IPS-18a (cell line): Measurements from ENCODE around the gene HOXB7.

Source experiments
- H3K27ac ChIP-seq: one replicate; pipeline ENCODE4 v1.5.1; 2013; ENCODE audit warnings: low read length
- H3K27me3 ChIP-seq: one replicate; pipeline ENCODE4 v1.6.1; 2013; ENCODE audit warnings: mild to moderate bottlenecking, low read length; ENCODE audit not compliant: control insufficient read depth, insufficient read depth
- H3K36me3 ChIP-seq: one replicate; pipeline ENCODE4 v1.6.1; 2013; ENCODE audit warnings: low read depth, low read length; ENCODE audit not compliant: control insufficient read depth
- H3K4me1 ChIP-seq: one replicate; pipeline ENCODE4 v1.6.1; 2013; ENCODE audit warnings: low read depth, low read length; ENCODE audit not compliant: control insufficient read depth
- H3K4me3 ChIP-seq: one replicate; pipeline ENCODE4 v1.5.1; 2013; ENCODE audit warnings: low read length
- H3K9ac ChIP-seq: one replicate; pipeline ENCODE4 v1.6.1; 2013; ENCODE audit warnings: mild to moderate bottlenecking, low read length, moderate library complexity
- H3K9me3 ChIP-seq: one replicate; pipeline ENCODE4 v1.6.1; 2013; ENCODE audit warnings: low read depth, low read length; ENCODE audit not compliant: control insufficient read depth

HOXB7 gene

DNA sequence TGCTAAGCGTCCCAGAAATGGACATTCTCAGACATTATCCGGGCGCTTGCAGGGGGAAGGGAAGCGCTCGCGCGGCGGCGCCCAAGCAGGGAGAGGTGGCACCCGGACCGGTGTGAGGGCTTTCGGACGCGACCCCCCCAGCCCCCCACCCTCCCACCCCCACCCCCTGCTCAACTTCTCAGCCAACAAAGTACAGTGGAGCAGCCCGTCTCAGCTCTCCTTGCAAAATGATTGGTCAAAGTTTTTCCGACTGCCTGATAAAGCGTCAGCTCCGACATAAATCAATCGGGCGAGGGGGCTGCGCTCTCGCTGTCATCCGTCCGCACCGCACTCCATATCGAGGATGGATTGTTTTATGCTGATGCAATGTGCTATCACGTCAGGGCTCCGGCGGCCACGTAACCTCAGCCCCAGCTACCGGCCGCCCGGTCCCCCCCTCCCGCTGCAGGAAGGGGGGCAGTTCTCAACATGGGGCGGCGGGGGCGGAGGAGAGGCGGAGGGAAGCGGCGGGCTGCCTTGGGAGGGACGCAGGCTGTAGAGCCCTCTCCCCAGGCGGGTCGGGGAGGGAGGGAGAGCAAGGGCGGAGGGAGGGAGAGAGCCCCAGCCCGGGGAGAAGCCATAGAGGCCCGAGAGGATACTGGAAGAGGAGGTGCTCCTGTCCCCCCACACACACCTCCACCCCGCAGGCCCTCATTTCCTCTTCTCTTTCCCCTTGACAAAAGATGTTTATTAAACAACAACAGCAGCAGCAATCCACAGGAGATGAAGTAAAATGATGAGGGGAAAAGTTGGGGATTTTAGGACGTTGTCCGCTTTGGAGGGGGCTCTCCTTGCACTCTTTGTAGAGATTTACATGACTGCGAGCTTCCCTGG lies 15.7 kb upstream of the HOXB7 start, which contains the start of gene HOXB9:
Gene HOXB9, minus strand, starts transcription at position 114 of the 873 bp plus-strand sequence. Its CDS starts 89 bp downstream, at position 25.
- Histone ChIP-seq H3K9ac (no peak within 1 kb of the TSS), H3K27ac (no peak within 1 kb of the TSS), H3K4me3 (peak within 1 kb of the TSS; percentile 16), H3K27me3 (peaks cover 100% of the 10 kb centered on the region), H3K36me3 (no peaks in the 10 kb centered on the region), H3K4me1 (no peaks in the 10 kb centered on the region), H3K9me3 (no peaks in the 10 kb centered on the region)

DNA sequence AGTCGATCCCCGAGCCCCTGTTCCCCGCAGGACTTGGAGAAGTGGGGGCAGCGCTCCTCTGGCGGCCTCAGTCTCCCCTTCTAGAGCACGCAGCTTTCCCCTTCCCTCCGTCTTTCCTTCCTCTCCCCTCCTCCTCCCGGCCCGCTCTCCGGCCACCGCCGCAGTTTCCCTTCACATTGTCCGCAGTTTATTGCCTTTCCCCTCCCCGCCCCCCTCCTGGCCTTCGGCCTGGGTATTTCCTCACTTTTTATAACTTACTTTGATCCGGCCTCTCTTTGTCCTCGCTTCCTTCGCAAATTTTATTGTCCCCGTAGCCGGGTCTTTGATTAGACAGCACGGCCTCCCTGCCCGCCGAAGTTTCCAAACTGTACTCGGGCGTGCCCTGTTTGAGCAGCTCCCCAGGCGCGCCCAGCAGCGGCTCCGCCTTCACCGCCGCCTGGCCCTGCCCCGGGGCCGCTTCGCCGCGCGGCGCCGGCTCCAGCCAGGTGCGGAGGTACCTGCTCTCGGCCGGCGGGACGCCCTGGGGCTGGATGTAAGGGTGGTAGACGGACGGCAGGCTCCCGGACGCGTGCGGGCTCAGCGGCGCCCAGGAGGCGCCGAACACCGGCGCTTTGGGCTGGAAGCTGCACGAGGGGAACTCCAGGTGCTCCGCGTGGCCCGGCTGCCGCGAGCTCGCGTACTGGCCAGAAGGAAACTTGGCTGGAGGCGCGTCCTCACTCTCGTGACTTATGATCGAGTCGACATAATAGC lies 14.9 kb upstream of the HOXB7 start:
- Histone ChIP-seq H3K36me3 (no peaks in the 10 kb centered on the region), H3K4me3 (peak overlapping the region; percentile 16), H3K9me3 (no peaks in the 10 kb centered on the region), H3K27me3 (peaks cover 100% of the 10 kb centered on the region), H3K4me1 (no peaks in the 10 kb centered on the region), H3K27ac (no peak overlapping the region), H3K9ac (no peak overlapping the region)

DNA sequence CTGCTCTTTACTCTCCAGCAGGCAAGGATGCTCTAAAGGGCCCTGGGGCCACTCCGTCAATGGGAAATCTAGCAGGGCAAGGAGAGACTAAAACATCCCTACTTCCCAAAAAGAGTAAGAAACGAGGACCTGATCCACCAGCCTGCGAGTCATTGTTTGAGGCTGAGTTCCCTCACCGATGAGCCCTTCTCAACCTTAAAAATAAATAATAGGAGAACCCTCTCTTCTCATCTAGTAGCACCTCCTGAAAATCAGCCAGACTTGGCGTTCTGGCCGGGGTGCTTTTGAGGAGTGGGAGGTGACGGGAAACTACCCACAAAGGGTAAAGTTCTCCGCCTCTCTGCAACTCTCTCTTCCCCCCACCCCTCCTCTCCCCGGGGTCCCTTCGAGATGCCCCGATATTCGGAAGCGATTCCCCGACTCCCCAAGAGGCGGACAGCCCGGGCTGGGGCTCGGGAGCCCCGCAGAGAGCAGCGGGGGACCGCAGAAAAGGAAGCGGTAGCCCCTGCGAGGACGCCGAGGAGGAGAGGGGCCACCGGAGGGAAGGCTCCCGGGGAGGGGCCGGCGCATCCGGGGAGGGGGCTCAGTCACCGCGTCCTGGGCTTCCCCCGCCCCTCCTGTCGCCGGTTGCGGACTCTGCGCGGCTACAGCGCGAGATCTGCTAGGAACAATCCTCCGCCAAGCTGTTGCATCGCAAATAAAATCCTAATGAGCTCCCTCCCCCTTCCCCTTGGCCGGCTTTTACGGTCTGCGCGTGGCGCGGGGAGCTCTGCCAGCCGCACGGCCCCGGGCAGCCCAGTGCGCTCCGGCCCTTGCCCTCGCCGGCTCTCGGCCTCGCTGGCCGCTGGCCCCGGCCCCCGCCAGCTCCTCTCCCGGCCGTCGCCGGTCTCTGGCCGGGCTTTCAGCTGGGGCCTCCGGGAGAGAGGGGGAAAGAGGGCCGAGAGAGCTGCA lies 14.0 kb upstream of the HOXB7 start:
- Histone ChIP-seq H3K27me3 (peaks cover 100% of the 10 kb centered on the region), H3K36me3 (no peaks in the 10 kb centered on the region), H3K4me3 (peak overlapping the region; percentile 16), H3K9ac (no peak overlapping the region), H3K27ac (no peak overlapping the region), H3K9me3 (no peaks in the 10 kb centered on the region), H3K4me1 (no peaks in the 10 kb centered on the region)

DNA sequence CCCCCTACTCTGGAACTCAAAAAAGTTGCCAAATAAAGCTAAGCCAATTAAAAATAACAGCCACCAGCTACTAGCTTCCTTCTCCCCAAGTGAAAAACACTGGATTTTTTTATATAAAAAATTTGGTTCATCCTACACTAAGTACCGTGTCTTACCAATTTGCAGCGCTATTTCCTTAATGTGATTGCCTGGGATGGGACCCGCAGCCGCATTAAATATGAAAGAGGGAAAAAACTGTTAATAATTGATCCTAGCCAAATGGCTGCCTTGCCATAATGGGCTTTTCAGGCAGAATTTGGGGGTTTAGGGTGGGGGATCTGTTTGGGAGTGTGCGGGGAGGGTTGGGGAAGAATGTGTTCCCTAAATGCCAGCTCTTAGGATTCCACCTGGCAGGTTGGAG lies 13.3 kb upstream of the HOXB7 start:
- H3K9ac ChIP-seq, result no peak overlapping the region
- H3K27me3 ChIP-seq, result peaks cover 100% of the 10 kb centered on the region
- H3K4me1 ChIP-seq, result no peaks in the 10 kb centered on the region
- no peaks in the 10 kb centered on the region for H3K36me3 ChIP-seq
- no peaks in the 10 kb centered on the region for H3K9me3 ChIP-seq
- no peak overlapping the region for H3K4me3 ChIP-seq
- no peak overlapping the region for H3K27ac ChIP-seq

DNA sequence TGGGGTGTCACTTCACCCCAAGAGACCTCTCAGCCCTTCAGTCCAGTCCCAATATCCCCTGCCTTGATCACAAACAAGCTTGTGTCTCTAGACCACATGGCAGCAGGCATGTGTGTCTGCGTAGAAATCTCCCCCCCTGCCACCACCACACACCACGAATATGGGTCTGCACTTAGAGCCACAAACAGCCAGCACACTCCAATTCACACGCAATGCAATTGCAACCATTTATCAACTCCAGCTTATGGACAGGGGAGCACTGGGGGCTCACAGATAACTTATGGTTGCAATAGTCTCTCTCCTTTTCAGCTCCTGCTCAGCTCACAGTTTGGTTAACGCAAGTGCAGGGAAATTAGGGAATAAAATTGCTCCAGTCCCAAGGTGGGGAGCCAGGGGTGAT lies 12.8 kb upstream of the HOXB7 start:
- H3K4me3 ChIP-seq, result no peak overlapping the region
- no peaks in the 10 kb centered on the region for H3K36me3 ChIP-seq
- H3K27me3 ChIP-seq, result peaks cover 100% of the 10 kb centered on the region
- H3K27ac ChIP-seq, result no peak overlapping the region
- H3K9ac ChIP-seq, result no peak overlapping the region
- H3K9me3 ChIP-seq, result no peaks in the 10 kb centered on the region
- H3K4me1 ChIP-seq, result no peaks in the 10 kb centered on the region

DNA sequence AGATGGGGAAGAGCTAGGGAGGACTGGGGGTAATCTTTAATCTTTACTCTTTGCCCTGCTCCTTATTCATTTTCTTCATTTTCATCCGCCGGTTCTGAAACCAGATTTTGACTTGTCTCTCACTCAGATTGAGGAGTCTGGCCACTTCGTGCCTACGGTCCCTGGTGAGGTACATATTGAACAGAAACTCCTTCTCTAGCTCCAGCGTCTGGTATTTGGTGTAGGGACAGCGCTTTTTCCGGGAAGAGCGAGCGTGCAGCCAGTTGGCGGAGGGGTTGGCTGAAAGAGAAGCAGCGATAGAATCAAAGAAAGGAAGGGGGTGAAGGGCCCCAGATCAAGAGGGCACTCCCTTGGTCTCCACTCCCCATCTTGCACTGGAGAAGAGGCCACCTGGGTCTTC lies 12.0 kb upstream of the HOXB7 start:
- no peaks in the 10 kb centered on the region for H3K9me3 ChIP-seq
- no peaks in the 10 kb centered on the region for H3K36me3 ChIP-seq
- H3K4me3 ChIP-seq, result no peak overlapping the region
- H3K27ac ChIP-seq, result no peak overlapping the region
- no peaks in the 10 kb centered on the region for H3K4me1 ChIP-seq
- no peak overlapping the region for H3K9ac ChIP-seq
- H3K27me3 ChIP-seq, result peaks cover 100% of the 10 kb centered on the region

DNA sequence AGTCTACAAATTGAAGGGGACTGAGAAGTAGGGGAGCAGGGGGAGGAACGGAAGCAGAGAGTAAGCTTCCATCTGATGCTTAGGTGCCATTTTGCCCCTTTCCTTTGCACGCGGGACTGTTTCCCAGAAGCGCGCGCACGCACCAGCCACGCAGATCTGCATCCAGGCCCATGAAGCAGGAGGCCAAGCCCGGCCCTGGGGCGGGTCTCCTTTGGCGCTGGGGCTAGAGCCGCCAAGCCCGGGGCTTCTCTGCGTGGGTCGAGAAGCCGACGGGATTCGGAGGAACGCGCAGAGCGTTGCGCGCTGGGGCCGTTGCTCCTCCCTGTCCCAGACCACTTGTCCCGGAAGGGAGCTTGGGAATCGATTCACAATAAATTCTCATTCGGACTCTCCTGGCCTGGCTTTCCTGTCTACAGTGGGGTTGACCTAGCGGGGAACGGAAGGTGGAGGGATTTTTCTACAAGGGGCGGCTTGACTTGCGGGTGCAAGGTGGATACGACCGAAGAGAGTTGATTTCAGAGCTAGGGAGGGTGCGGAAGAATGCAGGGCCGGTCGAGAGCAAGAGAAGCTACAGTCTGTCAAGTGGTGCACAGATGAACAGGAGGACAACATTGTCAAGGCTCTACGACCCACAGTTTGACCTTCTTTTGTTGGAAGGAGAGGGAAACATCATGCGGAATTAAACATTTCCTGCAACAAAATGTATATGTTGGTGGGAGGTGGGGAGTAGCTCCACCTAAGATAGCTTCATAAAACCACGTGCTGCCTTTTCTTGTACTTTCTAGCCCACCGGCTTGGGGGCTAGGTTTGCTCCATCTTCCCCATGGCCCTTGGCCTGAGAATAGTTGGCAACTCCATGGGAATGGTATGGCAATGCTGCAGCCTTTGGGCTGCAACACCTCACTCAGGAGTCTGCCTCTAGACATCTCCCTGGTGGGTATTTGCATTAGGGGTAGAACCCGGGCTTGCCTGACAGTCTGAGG lies 10.9 kb upstream of the HOXB7 start:
- Histone ChIP-seq H3K27ac (no peak overlapping the region), H3K9ac (no peak overlapping the region), H3K4me3 (no peak overlapping the region), H3K4me1 (no peaks in the 10 kb centered on the region), H3K36me3 (no peaks in the 10 kb centered on the region), H3K27me3 (peaks cover 100% of the 10 kb centered on the region), H3K9me3 (no peaks in the 10 kb centered on the region)

DNA sequence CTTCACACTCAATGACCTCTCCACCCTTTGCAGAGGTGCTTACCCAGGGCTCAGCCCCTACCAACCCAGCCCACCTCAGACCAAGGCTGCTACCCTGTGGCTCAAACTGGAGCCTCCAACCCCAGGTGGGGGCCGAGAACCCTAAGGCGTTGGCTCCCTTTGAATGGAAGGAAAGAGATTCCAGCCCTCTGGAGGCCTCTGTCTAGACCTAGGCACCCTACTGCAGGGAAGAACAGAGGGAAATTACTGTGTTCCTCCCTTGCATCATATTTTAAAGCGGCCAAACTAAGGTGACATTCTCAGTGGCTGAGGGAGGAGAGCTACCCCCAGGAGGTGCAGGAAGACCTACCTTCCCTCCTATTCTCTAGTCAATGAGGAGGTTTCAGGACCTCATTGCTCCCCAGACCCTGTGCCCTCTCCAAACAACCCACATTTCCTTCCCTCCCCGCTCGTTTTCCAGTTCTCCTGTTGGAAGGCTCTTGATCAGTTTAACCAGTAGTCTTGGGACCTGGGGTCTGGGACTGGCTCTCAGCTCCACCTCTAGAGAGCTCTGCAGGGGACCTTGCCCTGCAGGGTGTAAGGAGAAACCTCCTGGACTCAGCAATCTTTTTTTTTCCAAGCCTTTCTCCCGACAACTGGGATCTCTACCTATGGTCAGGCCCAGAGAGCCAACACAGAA lies 9.8 kb upstream of the HOXB7 start:
- Histone ChIP-seq H3K36me3 (no peaks in the 10 kb centered on the region), H3K4me3 (no peak overlapping the region), H3K27me3 (peaks cover 100% of the 10 kb centered on the region), H3K9ac (no peak overlapping the region), H3K9me3 (no peaks in the 10 kb centered on the region), H3K4me1 (no peaks in the 10 kb centered on the region), H3K27ac (no peak overlapping the region)

DNA sequence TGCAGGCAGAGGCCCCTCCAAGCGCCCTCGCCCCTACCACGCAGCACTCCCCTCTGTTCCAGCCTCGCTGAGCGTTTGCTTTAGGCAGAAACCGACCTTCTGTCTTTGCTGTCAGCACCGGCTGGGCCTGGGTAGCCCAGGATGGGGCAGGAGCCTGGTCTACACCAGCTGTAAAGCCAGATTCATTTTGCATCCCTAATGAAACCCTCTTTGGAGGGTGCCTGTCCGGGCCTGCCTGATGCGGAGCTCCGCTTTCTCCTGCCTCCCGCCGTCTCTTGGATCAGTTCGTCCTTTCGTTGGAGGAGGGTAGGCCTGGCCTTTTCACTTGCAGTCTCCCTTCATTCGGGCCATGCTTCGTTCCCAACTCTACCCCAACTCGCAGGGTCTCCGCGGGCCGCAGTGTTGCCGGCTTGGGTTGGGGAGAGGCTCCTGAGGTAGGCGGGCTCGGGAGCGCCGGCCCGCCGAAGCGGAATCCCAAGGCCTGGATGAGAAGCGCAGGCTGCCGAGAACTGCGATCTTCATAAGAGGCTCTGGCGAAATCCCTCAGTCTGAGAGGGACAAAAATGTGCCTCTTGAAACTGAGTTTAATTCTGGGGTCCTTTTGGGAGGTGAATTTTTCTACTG lies 9.1 kb upstream of the HOXB7 start:
- H3K9me3 ChIP-seq, result no peaks in the 10 kb centered on the region
- H3K9ac ChIP-seq, result no peak overlapping the region
- H3K4me3 ChIP-seq, result no peak overlapping the region
- peaks cover 100% of the 10 kb centered on the region for H3K27me3 ChIP-seq
- H3K36me3 ChIP-seq, result no peaks in the 10 kb centered on the region
- H3K4me1 ChIP-seq, result no peaks in the 10 kb centered on the region
- no peak overlapping the region for H3K27ac ChIP-seq
